SU-DHL-6 (cell line): Measurements from ENCODE around the gene ZNF629.

Source experiments
- CTCF ChIP-seq: fragments of 200-600 bp; sonication (generic); IDR thresholded peaks from one replicate; pipeline ENCODE4 v1.5.1; 2017; ENCODE audit warnings: antibody characterized with exemption, mild to moderate bottlenecking, low read length, moderate library complexity; ENCODE audit not compliant: insufficient read depth, poor library complexity, severe bottlenecking
- EZH2phosphoT487 ChIP-seq: fragments of 200-600 bp; sonication (generic), shearing (Covaris generic); conservative IDR thresholded peaks from 2 replicates; pipeline ENCODE4 v1.6.1; 2018; ENCODE audit warnings: mild to moderate bottlenecking, antibody characterized with exemption, low read length, moderate library complexity, mixed read lengths

DNA sequence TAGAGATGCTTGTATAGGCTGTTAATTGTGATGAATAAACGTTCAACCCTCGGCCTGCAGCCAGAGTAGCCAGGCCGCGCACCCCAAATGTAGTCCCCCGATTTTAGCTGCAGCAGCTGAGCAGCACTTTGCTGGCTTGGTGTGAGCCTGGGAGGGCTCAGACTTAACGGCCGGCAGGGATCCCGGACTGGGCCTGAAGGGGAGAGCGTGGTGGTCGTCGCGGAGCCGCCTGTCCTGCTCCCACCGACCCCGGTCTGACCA, 11.9 kb downstream of the ZNF629 start:
- TF ChIP-seq CTCF (no peak), EZH2phosphoT487 (no peak)
